GM21390 (cell line): ENCODE results near the gene TPT1.
"Not testable (repeated sequence)": the region's sequence is repeated elsewhere in the genome, so short reads cannot be mapped to it uniquely, and the experiment has no call there.

ENCODE experiments used
- ATAC-seq: cut with Tn5 transposase; IDR thresholded peaks from one replicate; pipeline ENCODE4 v1.9.1; 2021; ENCODE audit not compliant: unreplicated experiment

TPT1 gene

GRCh38 chr13:45368005-45368404, 27.0 kb upstream of the TPT1 start:
- ATAC-seq: no peak

- ATAC-seq: peak; percentile 92
Observed at GRCh38 chr13:45367358-45367757, 26.4 kb upstream of the TPT1 start.

GRCh38 chr13:45365558-45365885, 24.5 kb upstream of the TPT1 start:
- no peak for ATAC-seq

- no peak for ATAC-seq
Observed at GRCh38 chr13:45364876-45365557, 24.0 kb upstream of the TPT1 start.

GRCh38 chr13:45362939-45363338, 22.0 kb upstream of the TPT1 start:
- ATAC-seq: no peak

GRCh38 chr13:45361596-45362206, 20.7 kb upstream of the TPT1 start:
- ATAC-seq: no peak

GRCh38 chr13:45356966-45357672, 16.1 kb upstream of the TPT1 start:
- ATAC-seq: no peak

- ATAC-seq: no peak
Observed at GRCh38 chr13:45353895-45354294, 12.9 kb upstream of the TPT1 start.

GRCh38 chr13:45352031-45352430, 11.0 kb upstream of the TPT1 start:
- no peak for ATAC-seq

- ATAC-seq: no peak
Observed at GRCh38 chr13:45350152-45350551, 9.2 kb upstream of the TPT1 start.

- no peak for ATAC-seq
Observed at GRCh38 chr13:45349438-45349837, 8.5 kb upstream of the TPT1 start.

- not testable (repeated sequence) for ATAC-seq
Observed at GRCh38 chr13:45344064-45344463, 3.1 kb upstream of the TPT1 start.

- not testable (repeated sequence) for ATAC-seq
Observed at GRCh38 chr13:45343102-45343501, 2.1 kb upstream of the TPT1 start.

GRCh38 chr13:45342668-45343067, 1.7 kb upstream of the TPT1 start:
- not testable (repeated sequence) for ATAC-seq

GRCh38 chr13:45341799-45342500, 967 bp upstream of the TPT1 start:
- no peak for ATAC-seq

GRCh38 chr13:45340422-45341033, 455 bp downstream of the TPT1 start:
- ATAC-seq: peak; percentile 19

GRCh38 chr13:45339867-45340266, 1.1 kb downstream of the TPT1 start:
- no peak for ATAC-seq

GRCh38 chr13:45339399-45339798, 1.6 kb downstream of the TPT1 start:
- ATAC-seq: no peak

- no peak for ATAC-seq
Observed at GRCh38 chr13:45337803-45338202, 3.2 kb downstream of the TPT1 start.

GRCh38 chr13:45337395-45337794, 3.6 kb downstream of the TPT1 start:
- no peak for ATAC-seq
